Measurements from ENCODE around the gene NXPH2. TPM values are rescaled to one million over a fixed set of nuclear protein-coding genes. Genes with fewer than 3 reads are reported as not detected.

NXPH2 gene
- polyA plus RNA-seq (2011; rRNA removed) (not detected in 2 replicates), polyA minus RNA-seq (2011; rRNA and poly(A)+ RNA removed) (not detected in 2 replicates)

DNA sequence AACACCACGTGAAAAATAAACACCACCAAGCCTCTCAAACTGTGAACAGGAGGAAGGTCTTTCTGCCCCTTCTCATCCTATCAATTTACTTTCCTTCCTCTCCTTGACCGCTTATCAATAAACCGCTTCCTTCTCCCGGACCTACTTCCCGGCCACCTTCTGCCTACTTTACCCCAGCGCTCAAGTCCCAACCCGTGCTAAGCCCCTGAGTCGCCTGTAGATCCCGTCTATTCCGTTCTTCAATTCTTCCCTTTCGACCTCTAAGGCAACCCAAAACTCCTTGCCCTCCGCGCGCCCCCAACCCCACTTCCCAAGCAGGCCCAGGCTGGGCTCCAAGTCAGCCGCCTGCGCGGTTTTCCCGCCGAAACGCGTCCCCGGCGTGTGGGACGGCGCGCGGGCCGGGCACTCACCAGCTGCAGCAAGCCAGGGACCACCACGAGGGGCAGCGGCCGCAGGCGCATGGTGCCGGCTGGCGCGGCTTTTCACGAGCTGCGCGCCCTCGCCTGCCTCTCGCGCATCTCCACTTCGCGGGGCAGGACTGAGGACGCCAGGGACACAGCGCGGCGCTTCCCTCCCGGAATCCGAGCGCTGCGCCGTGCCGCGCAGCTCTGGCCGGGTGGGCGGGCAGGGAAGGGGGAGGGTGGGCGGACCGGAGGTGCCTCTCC, at the start of gene NXPH2:
NXPH2 (minus strand) TSS at position 610 of the 665 bp plus-strand sequence; CDS start at position 461, 149 bp downstream.
- no peak for TF ChIP-seq CTCF (IDR thresholded peaks at IDR 0.05; ENCODE audit: insufficient read depth, low read depth, low read length)
- CTCF ChIA-PET = interaction anchor here (1.2 to 1.6 kb wide), 2 partner anchors 19 to 914 kb away, joined by 3 read pairs; no protein-coding TSS in a partner anchor
- POLR2A ChIA-PET = no interaction called here
- DNase-seq (ENCODE audit: low read depth) = no peak
- Histone ChIP-seq H3K36me3 (ENCODE audit: control insufficient read depth, insufficient read depth, low read length) (no peaks in the 10 kb centered on the region), H3K27me3 (ENCODE audit: control insufficient read depth, insufficient read depth, low read length) (peaks cover 19% of the 10 kb centered on the region), H3K4me3 (ENCODE audit: low read depth, low read length) (no peak within 1 kb of the TSS)

- no peak for DNase-seq (ENCODE audit: low read depth)
- no peaks in the 10 kb centered on the region for H3K27me3 ChIP-seq (ENCODE audit: control insufficient read depth, insufficient read depth, low read length)
- no peaks in the 10 kb centered on the region for H3K36me3 ChIP-seq (ENCODE audit: control insufficient read depth, insufficient read depth, low read length)
- ChIA-PET POLR2A (no interaction called here), CTCF (interaction anchor here (0.5 to 1.4 kb wide), 3 partner anchors 131 to 964 kb away, joined by 3 to 5 read pairs (median 3); no protein-coding TSS in a partner anchor)
- H3K4me3 ChIP-seq (ENCODE audit: low read depth, low read length) = no peak overlapping the region
- no peak for TF ChIP-seq CTCF (IDR thresholded peaks at IDR 0.05; ENCODE audit: insufficient read depth, low read depth, low read length)
Measured at GRCh38 chr2:138829326-138829919, 49.2 kb upstream of the NXPH2 start.

DNA sequence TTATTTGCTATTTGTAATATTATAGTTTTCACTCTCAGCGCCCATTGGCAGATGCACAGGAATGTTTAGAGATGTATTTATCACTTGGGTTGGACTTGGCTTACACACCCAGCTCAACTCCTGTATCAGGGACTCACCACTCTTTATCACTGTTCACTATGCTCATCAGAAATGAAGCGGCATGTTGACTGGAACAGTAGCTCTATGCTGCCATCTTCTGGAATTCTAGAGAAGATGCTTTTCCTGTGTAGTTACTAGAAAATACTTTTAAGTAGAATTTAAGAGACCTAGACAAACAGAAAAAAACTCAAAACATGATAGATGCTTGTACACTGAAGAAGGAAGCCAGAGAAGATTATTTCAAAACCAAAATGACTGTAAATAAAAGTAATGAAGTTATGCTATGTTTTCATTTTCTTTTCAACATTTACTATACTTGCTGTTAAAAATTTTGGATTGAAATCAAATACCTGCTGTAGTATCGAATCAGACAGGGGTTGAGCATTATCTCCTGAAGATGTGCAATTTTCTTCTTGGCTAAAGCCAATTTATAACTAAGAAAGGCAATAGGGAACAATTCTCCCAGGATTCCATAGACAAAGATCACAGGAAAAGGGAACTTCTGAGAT, 47.4 kb upstream of the NXPH2 start:
- H3K36me3 ChIP-seq (ENCODE audit: control insufficient read depth, insufficient read depth, low read length) = no peaks in the 10 kb centered on the region
- POLR2A ChIA-PET = no interaction called here
- peak; percentile 2 for DNase-seq (ENCODE audit: low read depth)

DNA sequence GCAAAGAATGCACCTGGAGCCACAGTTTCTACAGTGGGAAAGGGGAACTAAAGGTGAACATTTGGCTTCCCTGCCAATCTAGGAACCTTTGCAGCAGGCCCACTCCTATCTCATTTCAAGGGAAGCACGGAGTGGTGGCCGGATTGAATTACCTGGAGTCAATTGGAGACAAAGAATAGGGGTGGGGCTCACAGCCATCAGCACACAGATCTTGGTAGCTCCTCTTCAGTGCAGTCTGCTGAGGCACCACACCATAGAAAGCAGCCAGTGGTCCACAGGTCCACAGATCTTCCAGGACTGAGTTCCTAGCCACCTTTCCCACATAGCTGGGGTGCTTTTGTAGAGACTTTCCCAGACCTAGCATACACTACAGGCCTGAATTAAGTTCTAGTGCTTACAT, 43.5 kb upstream of the NXPH2 start:
- DNase-seq (ENCODE audit: low read depth) = no peak
- CTCF ChIA-PET = interaction anchor here (1.0 kb wide), 1 partner anchor 9 kb away, joined by 3 read pairs; no protein-coding TSS in a partner anchor

More for the DNA sequence above, 47.4 kb upstream of the NXPH2 start:
- no peak overlapping the region for H3K4me3 ChIP-seq (ENCODE audit: low read depth, low read length)
- peak; percentile 69 for TF ChIP-seq CTCF (IDR thresholded peaks at IDR 0.05; ENCODE audit: insufficient read depth, low read depth, low read length)
- no peaks in the 10 kb centered on the region for H3K27me3 ChIP-seq (ENCODE audit: control insufficient read depth, insufficient read depth, low read length)
- CTCF ChIA-PET = interaction anchor here (0.6 to 3.2 kb wide), 22 partner anchors 9 to 961 kb away, joined by 3 to 38 read pairs (median 4); no protein-coding TSS in a partner anchor

More for the DNA sequence above, 43.5 kb upstream of the NXPH2 start:
- no peak for TF ChIP-seq CTCF (IDR thresholded peaks at IDR 0.05; ENCODE audit: insufficient read depth, low read depth, low read length)
- Histone ChIP-seq H3K36me3 (ENCODE audit: control insufficient read depth, insufficient read depth, low read length) (no peaks in the 10 kb centered on the region), H3K4me3 (ENCODE audit: low read depth, low read length) (no peak overlapping the region), H3K27me3 (ENCODE audit: control insufficient read depth, insufficient read depth, low read length) (no peaks in the 10 kb centered on the region)
- POLR2A ChIA-PET = no interaction called here

Data from BJ (cell line).